HG03025 (cell line): Measurements from ENCODE around the gene PKD2.

Source experiments
- ATAC-seq: cut with Tn5 transposase; IDR thresholded peaks from one replicate; pipeline ENCODE4 v1.9.1; 2021; ENCODE audit warnings: mild to moderate bottlenecking, moderate library complexity; ENCODE audit not compliant: unreplicated experiment, low FRiP score

PKD2 gene

GRCh38 chr4:88060431-88060830 is 53.0 kb downstream of the PKD2 start:
- no peak for ATAC-seq

GRCh38 chr4:88062311-88062710 is 54.9 kb downstream of the PKD2 start:
- ATAC-seq: no peak

GRCh38 chr4:88062843-88063242 is 55.4 kb downstream of the PKD2 start:
- ATAC-seq: no peak

- no peak for ATAC-seq
Measured at GRCh38 chr4:88063634-88064296, 56.3 kb downstream of the PKD2 start.

GRCh38 chr4:88064410-88064809 is 57.0 kb downstream of the PKD2 start:
- ATAC-seq: no peak

- no peak for ATAC-seq
Measured at GRCh38 chr4:88070031-88070430, 62.6 kb downstream of the PKD2 start.

- no peak for ATAC-seq
Measured at GRCh38 chr4:88075336-88075735, 67.9 kb downstream of the PKD2 start.

GRCh38 chr4:88077911-88078524 is 70.6 kb downstream of the PKD2 start:
- ATAC-seq: no peak

GRCh38 chr4:88078579-88078978 is 71.1 kb downstream of the PKD2 start:
- no peak for ATAC-seq

- no peak for ATAC-seq
Measured at GRCh38 chr4:88080626-88081025, 73.2 kb downstream of the PKD2 start.

GRCh38 chr4:88087004-88087403 is 79.6 kb downstream of the PKD2 start:
- ATAC-seq: no peak

- ATAC-seq: no peak
Measured at GRCh38 chr4:88090898-88091297, 83.5 kb downstream of the PKD2 start.

GRCh38 chr4:88091378-88091777 is 83.9 kb downstream of the PKD2 start:
- ATAC-seq: no peak

- ATAC-seq: no peak
Measured at GRCh38 chr4:88093874-88094273, 86.4 kb downstream of the PKD2 start.

GRCh38 chr4:88097301-88097700 is 89.9 kb downstream of the PKD2 start:
- no peak for ATAC-seq

- ATAC-seq: no peak
Measured at GRCh38 chr4:88097781-88098180, 90.3 kb downstream of the PKD2 start.

GRCh38 chr4:88098993-88099752 is 91.7 kb downstream of the PKD2 start:
- ATAC-seq: no peak

- no peak for ATAC-seq
Measured at GRCh38 chr4:88101165-88101564, 93.7 kb downstream of the PKD2 start.

GRCh38 chr4:88102026-88102425 is 94.6 kb downstream of the PKD2 start:
- no peak for ATAC-seq

- no peak for ATAC-seq
Measured at GRCh38 chr4:88104902-88105610, 97.6 kb downstream of the PKD2 start.

- no peak for ATAC-seq
Measured at GRCh38 chr4:88106205-88106604, 98.8 kb downstream of the PKD2 start.
